ENCODE data around the gene HLA-DPA1. TPM values are rescaled to one million over a fixed set of nuclear protein-coding genes. Genes with fewer than 3 reads are reported as not detected.

Gene HLA-DPA1
- total RNA-seq, 4 donors from 2014 or later = 2.2 to 77.8 (median 28.7) TPM

DNA sequence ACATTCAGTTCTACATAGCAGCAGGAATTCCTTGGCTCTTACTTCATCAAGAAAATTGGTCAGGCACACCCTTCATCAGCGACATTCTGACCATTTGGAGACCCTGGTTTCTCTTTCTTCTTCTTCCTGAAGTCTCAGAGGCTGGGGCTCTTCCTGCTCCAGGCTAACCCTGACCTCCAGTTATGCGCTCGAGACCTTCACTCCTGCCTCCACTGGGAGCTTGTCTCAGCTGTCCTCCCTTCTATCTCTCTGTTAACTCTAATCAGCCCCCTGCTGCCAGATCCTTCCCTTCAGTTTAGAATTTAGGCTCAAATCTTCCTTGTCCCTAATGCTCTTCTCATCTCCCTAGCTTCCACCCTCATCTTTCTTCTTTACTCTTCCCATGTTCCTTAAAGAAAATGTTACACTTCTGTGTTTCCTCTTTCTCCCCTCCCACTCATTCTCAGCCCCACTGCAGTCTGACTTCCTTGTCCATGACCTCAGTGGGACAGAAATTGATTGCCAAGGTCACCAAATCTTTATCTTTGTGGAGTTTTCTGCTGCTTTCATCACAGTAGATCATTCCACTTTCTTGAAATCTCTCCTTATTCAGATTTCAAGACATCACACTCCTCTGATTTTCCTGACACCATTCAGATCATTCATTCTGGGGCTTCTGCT lies 55.6 kb downstream of the HLA-DPA1 start:
- H3K9me3 ChIP-seq = no peaks in the 10 kb centered on the region
- H3K27ac ChIP-seq = peak overlapping the region; percentile 65 to 80 (median 70)
- no peaks in the 10 kb centered on the region for H3K36me3 ChIP-seq
- H3K4me3 ChIP-seq = no peak overlapping the region
- DNase-seq = no peak
- peaks cover 19% of the 10 kb centered on the region for H3K27me3 ChIP-seq
- intact Hi-C loops (cut with DNase I; ENCODE audit: low total_unique reads) = loop anchor here (10.0 kb wide), 1 partner anchor 227 kb away; no protein-coding TSS in a partner anchor
- H3K4me1 ChIP-seq = peaks cover 0 to 27% (median 12%) of the 10 kb centered on the region in 4 donors
- WGBS, 2 donors (ENCODE audit: low coverage in 1 of 2) = 68 to 86% methylated on average over 3 of the region's 3 CpGs
- in situ Hi-C loops (cut with MboI; ENCODE audit: low pct_ligation_motif_present in 1 of 4, low pct_unique_long_range_greater_than_20kb in 1 of 4, low sequenced_read_pairs in 3 of 4) = loop anchor here (10.0 to 25.0 kb wide), 4 partner anchors 57 to 227 kb away; partner anchors contain the start of genes HLA-DPA1 (in 1 of the 4) and HLA-DPB1 (in 1 of the 4)
- TF ChIP-seq CTCF (IDR thresholded peaks at IDR 0.05) = no peak
- TF ChIP-seq EP300 (IDR thresholded peaks at IDR 0.05; ENCODE audit: low read depth) = no peak
- no peak for TF ChIP-seq POLR2A (IDR thresholded peaks at IDR 0.05)
- TF ChIP-seq POLR2AphosphoS5 (IDR thresholded peaks at IDR 0.05) = no peak

DNA sequence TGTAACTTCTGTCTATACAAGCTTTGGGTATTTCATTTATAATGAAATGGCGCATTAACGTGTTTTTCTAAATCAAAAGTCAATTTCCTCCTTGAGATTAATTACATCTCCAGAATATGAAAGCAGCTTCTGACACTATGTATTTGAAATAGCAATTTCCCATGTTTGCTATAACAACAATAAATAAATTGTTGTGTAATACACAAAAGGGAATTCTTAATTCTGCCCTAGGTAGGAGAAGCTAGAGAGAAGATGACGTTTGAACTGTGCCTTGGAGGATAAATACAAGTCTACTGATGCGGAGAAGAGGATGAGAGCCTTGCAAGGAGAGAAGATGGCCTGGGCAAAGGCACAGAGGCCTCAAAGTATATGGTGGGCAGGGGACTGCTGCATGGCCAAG lies 56.4 kb downstream of the HLA-DPA1 start:
- peaks cover 0 to 27% (median 12%) of the 10 kb centered on the region in 4 donors for H3K4me1 ChIP-seq
- 67 to 72% methylated on average over 4 of the region's 4 CpGs for WGBS, 2 donors (ENCODE audit: low coverage in 1 of 2)
- no peak for DNase-seq
- H3K36me3 ChIP-seq = no peaks in the 10 kb centered on the region
- H3K27ac ChIP-seq = peak overlapping the region in 3 of 4 donors; percentile 68 to 80 (median 71)
- H3K27me3 ChIP-seq = peaks cover 25% of the 10 kb centered on the region
- H3K9me3 ChIP-seq = no peaks in the 10 kb centered on the region
- H3K4me3 ChIP-seq = no peak overlapping the region
- in situ Hi-C loops (cut with MboI; ENCODE audit: low pct_ligation_motif_present in 1 of 4, low pct_unique_long_range_greater_than_20kb in 1 of 4, low sequenced_read_pairs in 3 of 4) = loop anchor here (10.0 to 25.0 kb wide), 4 partner anchors 58 to 228 kb away; partner anchors contain the start of genes HLA-DPA1 (in 1 of the 4) and HLA-DPB1 (in 1 of the 4)
- intact Hi-C loops (cut with DNase I; ENCODE audit: low total_unique reads) = loop anchor here (10.0 kb wide), 1 partner anchor 228 kb away; no protein-coding TSS in a partner anchor
- TF ChIP-seq POLR2AphosphoS5 (IDR thresholded peaks at IDR 0.05) = no peak
- TF ChIP-seq CTCF (IDR thresholded peaks at IDR 0.05) = no peak
- no peak for TF ChIP-seq POLR2A (IDR thresholded peaks at IDR 0.05)
- no peak for TF ChIP-seq EP300 (IDR thresholded peaks at IDR 0.05; ENCODE audit: low read depth)

DNA sequence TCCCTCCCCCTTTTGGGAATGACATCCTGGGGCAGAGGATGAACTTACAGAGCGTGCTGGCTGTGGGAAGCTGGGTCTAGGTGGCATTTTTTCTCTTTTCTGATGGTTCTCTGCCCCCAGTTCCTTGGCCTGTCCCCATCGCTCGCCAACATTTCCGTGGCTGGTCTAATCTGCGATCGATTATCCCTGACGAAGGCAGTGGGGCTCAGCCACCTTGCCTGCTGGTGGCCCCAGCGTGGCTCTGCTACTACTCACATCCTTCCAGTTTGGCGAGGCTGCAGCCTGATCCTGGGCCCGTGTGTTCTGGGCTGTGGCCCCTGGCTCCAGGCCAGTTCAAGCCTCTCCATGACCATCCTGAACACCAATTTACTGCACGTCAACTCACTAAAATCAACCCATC lies 57.7 kb downstream of the HLA-DPA1 start:
- Histone ChIP-seq H3K4me3 (no peak overlapping the region), H3K27me3 (peaks cover 34% of the 10 kb centered on the region), H3K27ac (no peak overlapping the region), H3K9me3 (no peaks in the 10 kb centered on the region), H3K4me1 (peaks cover 0 to 27% (median 12%) of the 10 kb centered on the region in 4 donors), H3K36me3 (no peaks in the 10 kb centered on the region)
- TF ChIP-seq POLR2A (IDR thresholded peaks at IDR 0.05) = no peak
- TF ChIP-seq CTCF (IDR thresholded peaks at IDR 0.05) = no peak
- TF ChIP-seq POLR2AphosphoS5 (IDR thresholded peaks at IDR 0.05) = no peak
- TF ChIP-seq EP300 (IDR thresholded peaks at IDR 0.05; ENCODE audit: low read depth) = no peak
- in situ Hi-C loops (cut with MboI; ENCODE audit: low pct_ligation_motif_present in 1 of 4, low pct_unique_long_range_greater_than_20kb in 1 of 4, low sequenced_read_pairs in 3 of 4) (loop anchor here (10.0 to 25.0 kb wide), 4 partner anchors 59 to 229 kb away; partner anchors contain the start of genes HLA-DPA1 (in 1 of the 4) and HLA-DPB1 (in 1 of the 4)), intact Hi-C loops (cut with DNase I; ENCODE audit: low total_unique reads) (loop anchor here (10.0 kb wide), 1 partner anchor 229 kb away; no protein-coding TSS in a partner anchor)
- 70 to 80% methylated on average over 4 to 11 of the region's 11 CpGs for WGBS, 2 donors (ENCODE audit: low coverage in 1 of 2)
- DNase-seq = no peak

DNA sequence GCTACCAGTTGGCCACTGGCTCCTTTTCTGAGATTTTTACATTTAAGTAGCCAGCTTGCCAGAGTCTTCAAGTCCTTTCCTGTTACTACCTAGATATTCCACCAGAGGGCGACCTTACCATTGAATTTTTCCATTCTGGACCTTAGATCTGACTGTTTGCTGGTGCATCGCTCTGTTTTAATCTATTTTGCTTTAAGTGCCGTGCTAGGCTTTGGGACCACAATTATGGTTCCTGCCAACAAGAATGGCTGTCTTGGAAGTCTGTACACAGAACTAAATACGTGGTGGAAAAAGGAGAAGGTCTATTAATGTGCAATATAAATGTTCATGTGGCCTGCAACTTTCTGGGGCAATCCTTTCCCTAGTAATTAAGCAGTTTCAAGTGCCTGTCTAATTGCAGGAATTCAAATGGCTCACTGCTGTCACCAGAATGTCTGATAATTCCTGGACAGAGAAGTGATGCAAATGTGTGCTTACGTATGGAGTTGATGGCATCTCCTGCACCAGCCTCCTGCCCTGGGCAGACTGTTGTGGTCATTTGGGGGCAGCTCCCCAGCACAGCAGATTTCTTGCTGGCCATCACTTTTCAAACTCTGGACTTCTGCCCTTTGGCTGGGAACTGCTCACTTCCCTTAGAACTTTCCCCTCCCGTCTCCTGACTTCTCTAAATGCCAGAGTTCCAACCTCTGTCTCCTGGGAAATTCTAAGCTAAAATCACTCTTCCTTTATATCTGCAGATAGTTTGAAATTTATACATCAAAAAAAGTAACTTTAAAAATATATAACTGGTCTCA lies 58.4 kb downstream of the HLA-DPA1 start:
- TF ChIP-seq POLR2A (IDR thresholded peaks at IDR 0.05) (no peak), POLR2AphosphoS5 (IDR thresholded peaks at IDR 0.05) (no peak), CTCF (IDR thresholded peaks at IDR 0.05) (peak; percentile 77 to 89 (median 84))
- intact Hi-C loops (cut with DNase I; ENCODE audit: low total_unique reads) = loop anchor here (5.0 to 10.0 kb wide), 2 partner anchors 67 to 230 kb away; no protein-coding TSS in a partner anchor
- Histone ChIP-seq H3K27ac (no peak overlapping the region), H3K9me3 (no peaks in the 10 kb centered on the region), H3K36me3 (no peaks in the 10 kb centered on the region), H3K27me3 (peaks cover 42% of the 10 kb centered on the region), H3K4me3 (no peak overlapping the region), H3K4me1 (peaks cover 0 to 24% (median 12%) of the 10 kb centered on the region in 4 donors)
- in situ Hi-C loops (cut with MboI; ENCODE audit: low pct_ligation_motif_present in 1 of 4, low pct_unique_long_range_greater_than_20kb in 1 of 4, low sequenced_read_pairs in 3 of 4) = loop anchor here (5.0 to 25.0 kb wide), 5 partner anchors 60 to 232 kb away; partner anchors contain the start of genes HLA-DPA1 (in 1 of the 4) and HLA-DPB1 (in 1 of the 4)
- peak; percentile 37 for DNase-seq
- 16 to 22% methylated on average over 5 to 6 of the region's 6 CpGs for WGBS, 2 donors (ENCODE audit: low coverage in 1 of 2)
